ENCODE results near the gene LYPD3. TPM values are rescaled to one million over a fixed set of nuclear protein-coding genes. Genes with fewer than 3 reads are reported as not detected.

LYPD3 gene
- polyA plus RNA-seq, 1 of the 3 experiments (the other 2 are of a cell fraction): 4.2 TPM

DNA sequence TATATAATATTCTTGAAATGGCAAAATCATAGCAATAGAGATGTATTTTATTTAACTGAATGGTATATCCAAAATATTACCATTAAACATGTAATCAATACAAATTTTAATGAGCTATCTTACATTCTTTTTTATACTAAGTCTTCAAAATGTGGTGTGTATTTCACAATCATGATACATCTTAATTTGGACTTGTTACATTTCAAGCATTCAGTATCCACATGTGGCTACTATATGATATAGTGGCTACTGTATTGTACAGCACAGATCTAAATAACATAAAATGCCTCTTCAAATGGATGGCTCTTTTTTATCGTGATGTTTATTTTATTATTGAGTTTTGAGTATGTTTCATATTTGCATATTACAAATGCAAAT, 42.7 kb downstream of the LYPD3 start:
- Histone ChIP-seq H3K27ac (ENCODE audit: low read depth in 2 of 2, low read length in 1 of 2) (no peak overlapping the region), H3K27me3 (ENCODE audit: insufficient read depth) (peaks cover 33% of the 10 kb centered on the region; the same call in 1 of the 2 replicates), H3K36me3 (replicated peaks in 1 of 2; ENCODE audit: control insufficient read depth in 1 of 2, insufficient read depth in 2 of 2, low read length in 1 of 2) (no peaks in the 10 kb centered on the region), H3K79me2 (ENCODE audit: insufficient read depth) (no peaks in the 10 kb centered on the region), H3K9me3 (no peaks in the 10 kb centered on the region), H4K20me1 (ENCODE audit: insufficient read depth) (no peaks in the 10 kb centered on the region), H3K9me2 (no peaks in the 10 kb centered on the region), H3K4me2 (no peak overlapping the region), H2AFZ (ENCODE audit: low read depth) (no peak overlapping the region), H3F3A (replicated peaks; ENCODE audit: insufficient read depth) (no peaks in the 10 kb centered on the region), H3K4me3 (ENCODE audit: low read depth in 2 of 2, low read length in 1 of 2) (no peak overlapping the region), H3K9ac (no peak overlapping the region), H3K4me1 (ENCODE audit: control insufficient read depth in 1 of 2, insufficient read depth in 2 of 2, low read depth in 1 of 2, low read length in 1 of 2) (no peaks in the 10 kb centered on the region)
- ChIA-PET CTCF (interaction anchor here (1.1 to 3.1 kb wide), 2 partner anchors 10 to 15 kb away, joined by 3 to 11 read pairs; no protein-coding TSS in a partner anchor), POLR2A (no interaction called here)
- DNase-seq: no peak
- WGBS (ENCODE audit: low lambda C conversion rate): 19% methylated on average over 1 of the region's 1 CpG
- TF ChIP-seq YY1 (IDR thresholded peaks at IDR 0.05; ENCODE audit: low read depth): no peak
- TF ChIP-seq, protein P1, sequence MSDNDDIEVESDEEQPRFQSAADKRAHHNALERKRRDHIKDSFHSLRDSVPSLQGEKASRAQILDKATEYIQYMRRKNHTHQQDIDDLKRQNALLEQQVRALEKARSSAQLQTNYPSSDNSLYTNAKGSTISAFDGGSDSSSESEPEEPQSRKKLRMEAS (IDR thresholded peaks at IDR 0.05; ENCODE audit: low read depth): no peak
- TF ChIP-seq, protein P2, sequence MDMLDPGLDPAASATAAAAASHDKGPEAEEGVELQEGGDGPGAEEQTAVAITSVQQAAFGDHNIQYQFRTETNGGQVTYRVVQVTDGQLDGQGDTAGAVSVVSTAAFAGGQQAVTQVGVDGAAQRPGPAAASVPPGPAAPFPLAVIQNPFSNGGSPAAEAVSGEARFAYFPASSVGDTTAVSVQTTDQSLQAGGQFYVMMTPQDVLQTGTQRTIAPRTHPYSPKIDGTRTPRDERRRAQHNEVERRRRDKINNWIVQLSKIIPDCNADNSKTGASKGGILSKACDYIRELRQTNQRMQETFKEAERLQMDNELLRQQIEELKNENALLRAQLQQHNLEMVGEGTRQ (IDR thresholded peaks at IDR 0.05; ENCODE audit: borderline replicate concordance, low read depth, low read length): no peak
- TF ChIP-seq, protein P3, sequence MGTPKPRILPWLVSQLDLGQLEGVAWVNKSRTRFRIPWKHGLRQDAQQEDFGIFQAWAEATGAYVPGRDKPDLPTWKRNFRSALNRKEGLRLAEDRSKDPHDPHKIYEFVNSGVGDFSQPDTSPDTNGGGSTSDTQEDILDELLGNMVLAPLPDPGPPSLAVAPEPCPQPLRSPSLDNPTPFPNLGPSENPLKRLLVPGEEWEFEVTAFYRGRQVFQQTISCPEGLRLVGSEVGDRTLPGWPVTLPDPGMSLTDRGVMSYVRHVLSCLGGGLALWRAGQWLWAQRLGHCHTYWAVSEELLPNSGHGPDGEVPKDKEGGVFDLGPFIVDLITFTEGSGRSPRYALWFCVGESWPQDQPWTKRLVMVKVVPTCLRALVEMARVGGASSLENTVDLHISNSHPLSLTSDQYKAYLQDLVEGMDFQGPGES (IDR thresholded peaks at IDR 0.05; ENCODE audit: low read depth, low read length): no peak
- TF ChIP-seq RCOR1 (IDR thresholded peaks at IDR 0.05; ENCODE audit: low read length): no peak
- TF ChIP-seq, protein P4, sequence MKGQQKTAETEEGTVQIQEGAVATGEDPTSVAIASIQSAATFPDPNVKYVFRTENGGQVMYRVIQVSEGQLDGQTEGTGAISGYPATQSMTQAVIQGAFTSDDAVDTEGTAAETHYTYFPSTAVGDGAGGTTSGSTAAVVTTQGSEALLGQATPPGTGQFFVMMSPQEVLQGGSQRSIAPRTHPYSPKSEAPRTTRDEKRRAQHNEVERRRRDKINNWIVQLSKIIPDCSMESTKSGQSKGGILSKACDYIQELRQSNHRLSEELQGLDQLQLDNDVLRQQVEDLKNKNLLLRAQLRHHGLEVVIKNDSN (IDR thresholded peaks at IDR 0.05; ENCODE audit: borderline replicate concordance, low read depth): no peak
- TF ChIP-seq NFIC (IDR thresholded peaks at IDR 0.05; ENCODE audit: borderline replicate concordance): no peak
- TF ChIP-seq, protein P5, sequence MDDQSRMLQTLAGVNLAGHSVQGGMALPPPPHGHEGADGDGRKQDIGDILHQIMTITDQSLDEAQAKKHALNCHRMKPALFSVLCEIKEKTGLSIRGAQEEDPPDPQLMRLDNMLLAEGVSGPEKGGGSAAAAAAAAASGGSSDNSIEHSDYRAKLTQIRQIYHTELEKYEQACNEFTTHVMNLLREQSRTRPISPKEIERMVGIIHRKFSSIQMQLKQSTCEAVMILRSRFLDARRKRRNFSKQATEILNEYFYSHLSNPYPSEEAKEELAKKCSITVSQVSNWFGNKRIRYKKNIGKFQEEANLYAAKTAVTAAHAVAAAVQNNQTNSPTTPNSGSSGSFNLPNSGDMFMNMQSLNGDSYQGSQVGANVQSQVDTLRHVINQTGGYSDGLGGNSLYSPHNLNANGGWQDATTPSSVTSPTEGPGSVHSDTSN (IDR thresholded peaks at IDR 0.05): no peak
- TF ChIP-seq, protein P6, sequence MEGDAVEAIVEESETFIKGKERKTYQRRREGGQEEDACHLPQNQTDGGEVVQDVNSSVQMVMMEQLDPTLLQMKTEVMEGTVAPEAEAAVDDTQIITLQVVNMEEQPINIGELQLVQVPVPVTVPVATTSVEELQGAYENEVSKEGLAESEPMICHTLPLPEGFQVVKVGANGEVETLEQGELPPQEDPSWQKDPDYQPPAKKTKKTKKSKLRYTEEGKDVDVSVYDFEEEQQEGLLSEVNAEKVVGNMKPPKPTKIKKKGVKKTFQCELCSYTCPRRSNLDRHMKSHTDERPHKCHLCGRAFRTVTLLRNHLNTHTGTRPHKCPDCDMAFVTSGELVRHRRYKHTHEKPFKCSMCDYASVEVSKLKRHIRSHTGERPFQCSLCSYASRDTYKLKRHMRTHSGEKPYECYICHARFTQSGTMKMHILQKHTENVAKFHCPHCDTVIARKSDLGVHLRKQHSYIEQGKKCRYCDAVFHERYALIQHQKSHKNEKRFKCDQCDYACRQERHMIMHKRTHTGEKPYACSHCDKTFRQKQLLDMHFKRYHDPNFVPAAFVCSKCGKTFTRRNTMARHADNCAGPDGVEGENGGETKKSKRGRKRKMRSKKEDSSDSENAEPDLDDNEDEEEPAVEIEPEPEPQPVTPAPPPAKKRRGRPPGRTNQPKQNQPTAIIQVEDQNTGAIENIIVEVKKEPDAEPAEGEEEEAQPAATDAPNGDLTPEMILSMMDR (IDR thresholded peaks at IDR 0.05): no peak
- TF ChIP-seq EZH2phosphoT487 (IDR thresholded peaks at IDR 0.05; ENCODE audit: borderline replicate concordance, low read depth): no peak

All from SK-N-SH (cell line).